Liver (tissue), 2 donors: Measurements from ENCODE around the gene CALU.

ENCODE experiments used
- JUND ChIP-seq, 2 donors: IDR thresholded peaks; 2 replicates each; pipeline ENCODE4 v1.6.1; 2016; ENCODE audit warnings: antibody characterized with exemption in 2 of 2
- SP1 ChIP-seq: IDR thresholded peaks from 2 replicates; pipeline ENCODE4 v1.6.1; 2018; ENCODE audit warnings: antibody characterized with exemption, mild to moderate bottlenecking
- donor health status: healthy.

GRCh38 chr7:128733278-128733645, 5.9 kb upstream of the CALU start:
- no peak for TF ChIP-seq SP1
- TF ChIP-seq JUND (IDR thresholded peaks at IDR 0.05), result no peak
